Stimulated activated naive CD8-positive, alpha-beta T cell treated with anti-CD3 and anti-CD28 coated beads, Interleukin-15, Interleukin-2, amounts not matched to agents 100 U/mL and 50 U/mL, for 24 hours (primary cell): Measurements from ENCODE around the gene NRM.
"Not testable (repeated sequence)": the region's sequence is repeated elsewhere in the genome, so short reads cannot be mapped to it uniquely, and the experiment has no call there.

ENCODE experiments used
- ATAC-seq: fragments of 150-1000 bp; cut with Tn5 transposase; one replicate; pipeline ENCODE4 v1.10.0; 2021
- DNase-seq: peaks from one replicate; pipeline ENCODE4 v3.0.0; 2021

Gene NRM

GRCh38 chr6:30690403-30691207 is at the start of gene NRM:
Gene NRM (minus strand): TSS chr6:30690984. CDS start chr6:30690974, 10 bp downstream.
- DNase-seq (peak; percentile 89), ATAC-seq (peak; percentile 44)

GRCh38 chr6:30740540-30740870 is 49.7 kb upstream of the NRM start:
- DNase-seq (no peak), ATAC-seq (no peak)

- DNase-seq (no peak), ATAC-seq (no peak)
Observed at GRCh38 chr6:30738532-30738931, 47.7 kb upstream of the NRM start.

GRCh38 chr6:30735668-30736314 is 45.0 kb upstream of the NRM start:
- DNase-seq (no peak), ATAC-seq (peak; percentile 19)

GRCh38 chr6:30732237-30732943 is 41.6 kb upstream of the NRM start:
- no peak for ATAC-seq

GRCh38 chr6:30730601-30731435 is 40.0 kb upstream of the NRM start:
- ATAC-seq: peak; percentile 84
- DNase-seq: peak; percentile 88

More at GRCh38 chr6:30732237-30732943, 41.6 kb upstream of the NRM start:
- no peak for DNase-seq

GRCh38 chr6:30727920-30728553 is 37.3 kb upstream of the NRM start:
- DNase-seq: no peak
- ATAC-seq: no peak

GRCh38 chr6:30726506-30727413 is 36.0 kb upstream of the NRM start:
- ATAC-seq (no peak), DNase-seq (no peak)

- DNase-seq: no peak
- ATAC-seq: no peak
Observed at GRCh38 chr6:30725713-30726505, 35.1 kb upstream of the NRM start.

GRCh38 chr6:30724906-30725667 is 34.3 kb upstream of the NRM start:
- no peak for DNase-seq
- no peak for ATAC-seq

GRCh38 chr6:30723843-30724741 is 33.3 kb upstream of the NRM start:
- ATAC-seq, DNase-seq: not testable (repeated sequence)

- ATAC-seq, DNase-seq: not testable (repeated sequence)
Observed at GRCh38 chr6:30723159-30723842, 32.5 kb upstream of the NRM start.

- DNase-seq: peak; percentile 87
- no peak for ATAC-seq
Observed at GRCh38 chr6:30722280-30723112, 31.7 kb upstream of the NRM start.

- not testable (repeated sequence) for ATAC-seq
Observed at GRCh38 chr6:30722025-30722279, 31.2 kb upstream of the NRM start.

GRCh38 chr6:30721198-30722024 is 30.6 kb upstream of the NRM start:
- ATAC-seq: peak; percentile 33
- peak; percentile 98 for DNase-seq

More at GRCh38 chr6:30722025-30722279, 31.2 kb upstream of the NRM start:
- peak; percentile 25 for DNase-seq
